Esophagus muscularis mucosa (tissue), 4 donors: Measurements from ENCODE around the gene NRXN3. TPM values are rescaled to one million over a fixed set of nuclear protein-coding genes. Genes with fewer than 3 reads are reported as not detected.
A peak's percentile ranks its signal among the peaks of the same experiment; 100 is the strongest.

ENCODE experiments used
- DNase-seq: peaks from one replicate; pipeline ENCODE4 v3.0.0-alpha.2; 2017; ENCODE audit errors: extremely low spot score
- H3K27ac ChIP-seq, 4 donors: fragments of 200-600 bp; sonication (generic); replicated peaks in 1 of 4; 1 replicate in 3 of 4; 2 replicates in 1 of 4; pipeline ENCODE4 v1.5.1; 2016 to 2019; ENCODE audit warnings: mild to moderate bottlenecking in 1 of 4
- H3K27me3 ChIP-seq, 4 donors: fragments of 200-600 bp; sonication (generic); one replicate each; pipeline versions ENCODE4 v1.5.1 to v1.6.0; 2016 to 2019
- H3K36me3 ChIP-seq, 4 donors: fragments of 200-600 bp; sonication (generic); one replicate each; pipeline ENCODE4 v1.5.1; 2016 to 2019
- H3K4me1 ChIP-seq, 4 donors: fragments of 200-600 bp; sonication (generic); one replicate each; pipeline ENCODE4 v1.5.1; 2016 to 2019
- H3K4me3 ChIP-seq, 4 donors: fragments of 200-600 bp; sonication (generic); 1 replicate in 2 of 4; 2 replicates in 2 of 4; pipeline ENCODE4 v1.5.1; 2016 to 2019; ENCODE audit warnings: mild to moderate bottlenecking in 4 of 4, moderate library complexity in 1 of 4
- H3K9me3 ChIP-seq, 4 donors: fragments of 200-600 bp; sonication (generic); 1 replicate in 3 of 4; 2 replicates in 1 of 4; pipeline ENCODE4 v1.5.1; 2016 to 2019
- EP300 ChIP-seq: sonication (generic); formaldehyde crosslinking; IDR thresholded peaks from one replicate; pipeline ENCODE4 v1.6.1; 2017; ENCODE audit warnings: antibody characterized with exemption
- POLR2A ChIP-seq: fragments of 450-650 bp; IDR thresholded peaks from one replicate; pipeline ENCODE4 v1.6.1; 2017; ENCODE audit warnings: antibody characterized with exemption, moderate library complexity, mild to moderate bottlenecking, low read depth
- POLR2AphosphoS5 ChIP-seq, 2 donors: sonication (generic); formaldehyde crosslinking; IDR thresholded peaks; one replicate each; pipeline ENCODE4 v1.6.1; 2017; ENCODE audit warnings: antibody characterized with exemption in 2 of 2
- WGBS: methylation state at CpG from one replicate; pipeline ENCODE4 v1.1.5; 2018; 5-methylcytosine and 5-hydroxymethylcytosine counted together
- intact Hi-C: fragments of 100-400 bp; cut with DNase I; formaldehyde crosslinking; loops from one replicate; pipeline ENCODE4 v1.15.1; 2023
- total RNA-seq, 4 donors: library from RNA; depleted of rRNA; stranded (reverse); fragments of >200 nt; gene quantifications; one replicate each; pipeline versions ENCODE4 v1.1.0 to v1.2.1, GENCODE V29; 2016
- TF ChIP-seq, protein P1 (sequence below), 3 experiments: fragments of 200-600 bp in 2 of 3; fragments of 450-650 bp in 1 of 3; sonication (generic) in 2 of 3; IDR thresholded peaks; one replicate each; pipeline ENCODE4 v1.5.1; 2017 to 2019; ENCODE audit warnings: antibody characterized with exemption in 3 of 3, mild to moderate bottlenecking in 2 of 3, moderate library complexity in 1 of 3

Gene NRXN3
- total RNA-seq, 4 donors from 2014 or later, result 71.1 to 159 (median 122) TPM

DNA sequence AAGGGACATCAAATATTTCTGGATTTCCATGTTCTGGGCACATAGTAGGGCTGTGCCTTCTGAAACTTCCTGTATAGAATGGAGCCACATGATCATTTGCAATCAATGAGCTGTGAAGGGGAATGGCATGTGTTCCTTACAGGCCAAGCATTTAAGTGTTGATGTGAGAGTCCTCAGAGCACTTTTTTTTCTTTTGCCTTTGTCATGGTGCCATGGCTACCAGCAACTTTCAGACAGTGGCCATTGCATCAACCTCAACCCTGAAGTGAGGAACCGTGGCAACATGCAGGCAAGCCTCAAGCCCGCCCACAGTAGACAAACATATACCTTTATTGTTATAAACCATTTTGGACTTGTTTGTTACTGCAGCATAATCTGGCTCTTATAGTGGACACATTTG, 948.1 kb downstream of the NRXN3 start:
- H3K4me3 ChIP-seq, result no peak overlapping the region
- TF ChIP-seq POLR2A (no peak), POLR2AphosphoS5 (IDR thresholded peaks at IDR 0.05) (no peak), EP300 (no peak)
- TF ChIP-seq, protein P1, sequence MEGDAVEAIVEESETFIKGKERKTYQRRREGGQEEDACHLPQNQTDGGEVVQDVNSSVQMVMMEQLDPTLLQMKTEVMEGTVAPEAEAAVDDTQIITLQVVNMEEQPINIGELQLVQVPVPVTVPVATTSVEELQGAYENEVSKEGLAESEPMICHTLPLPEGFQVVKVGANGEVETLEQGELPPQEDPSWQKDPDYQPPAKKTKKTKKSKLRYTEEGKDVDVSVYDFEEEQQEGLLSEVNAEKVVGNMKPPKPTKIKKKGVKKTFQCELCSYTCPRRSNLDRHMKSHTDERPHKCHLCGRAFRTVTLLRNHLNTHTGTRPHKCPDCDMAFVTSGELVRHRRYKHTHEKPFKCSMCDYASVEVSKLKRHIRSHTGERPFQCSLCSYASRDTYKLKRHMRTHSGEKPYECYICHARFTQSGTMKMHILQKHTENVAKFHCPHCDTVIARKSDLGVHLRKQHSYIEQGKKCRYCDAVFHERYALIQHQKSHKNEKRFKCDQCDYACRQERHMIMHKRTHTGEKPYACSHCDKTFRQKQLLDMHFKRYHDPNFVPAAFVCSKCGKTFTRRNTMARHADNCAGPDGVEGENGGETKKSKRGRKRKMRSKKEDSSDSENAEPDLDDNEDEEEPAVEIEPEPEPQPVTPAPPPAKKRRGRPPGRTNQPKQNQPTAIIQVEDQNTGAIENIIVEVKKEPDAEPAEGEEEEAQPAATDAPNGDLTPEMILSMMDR (IDR thresholded peaks at IDR 0.05), result no peak
- 85% methylated on average over 2 of the region's 2 CpGs for WGBS

DNA sequence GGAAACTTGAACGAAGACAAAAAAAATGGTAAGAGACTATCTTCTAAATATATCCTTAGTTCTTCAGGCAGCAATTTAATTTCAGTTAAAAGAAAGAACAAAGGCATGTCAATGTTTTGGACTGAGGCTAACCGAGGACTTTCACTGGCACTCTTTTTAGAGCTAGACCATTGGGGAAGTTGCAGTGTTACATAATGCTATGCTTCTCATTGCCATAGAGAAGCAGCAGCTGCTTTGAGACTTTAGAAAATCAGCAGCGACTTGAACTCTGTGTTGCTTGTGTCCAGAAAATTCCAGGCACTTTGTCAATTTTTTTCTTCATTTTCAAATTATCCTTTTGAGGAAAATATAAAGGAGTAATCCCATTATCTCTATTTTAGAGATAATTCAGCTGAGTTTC, 964.2 kb downstream of the NRXN3 start:
- WGBS, result 26% methylated on average over 3 of the region's 3 CpGs
- Histone ChIP-seq H3K4me3 (no peak overlapping the region), H3K36me3 (no peaks in the 10 kb centered on the region), H3K27ac (peak overlapping the region in 2 of 4 donors; percentile 12 to 36), H3K4me1 (peaks cover 0 to 14% (median 11%) of the 10 kb centered on the region in 4 donors), H3K9me3 (peaks cover 0 to 8% (median 2%) of the 10 kb centered on the region in 4 donors), H3K27me3 (no peaks in the 10 kb centered on the region)
- TF ChIP-seq EP300 (no peak), POLR2A (no peak), POLR2AphosphoS5 (IDR thresholded peaks at IDR 0.05) (no peak)
- TF ChIP-seq, protein P1 (IDR thresholded peaks at IDR 0.05), result no peak
- no peak for DNase-seq
- intact Hi-C loops, result no loop called here

More for the DNA sequence above, 948.1 kb downstream of the NRXN3 start:
- Histone ChIP-seq H3K36me3 (no peaks in the 10 kb centered on the region), H3K4me1 (peaks cover 0 to 17% (median 15%) of the 10 kb centered on the region in 4 donors), H3K27ac (no peak overlapping the region), H3K27me3 (no peaks in the 10 kb centered on the region), H3K9me3 (no peaks in the 10 kb centered on the region)
- intact Hi-C loops, result loop anchor here (10.0 kb wide), 1 partner anchor 63 kb away; no protein-coding TSS in a partner anchor
- no peak for DNase-seq

DNA sequence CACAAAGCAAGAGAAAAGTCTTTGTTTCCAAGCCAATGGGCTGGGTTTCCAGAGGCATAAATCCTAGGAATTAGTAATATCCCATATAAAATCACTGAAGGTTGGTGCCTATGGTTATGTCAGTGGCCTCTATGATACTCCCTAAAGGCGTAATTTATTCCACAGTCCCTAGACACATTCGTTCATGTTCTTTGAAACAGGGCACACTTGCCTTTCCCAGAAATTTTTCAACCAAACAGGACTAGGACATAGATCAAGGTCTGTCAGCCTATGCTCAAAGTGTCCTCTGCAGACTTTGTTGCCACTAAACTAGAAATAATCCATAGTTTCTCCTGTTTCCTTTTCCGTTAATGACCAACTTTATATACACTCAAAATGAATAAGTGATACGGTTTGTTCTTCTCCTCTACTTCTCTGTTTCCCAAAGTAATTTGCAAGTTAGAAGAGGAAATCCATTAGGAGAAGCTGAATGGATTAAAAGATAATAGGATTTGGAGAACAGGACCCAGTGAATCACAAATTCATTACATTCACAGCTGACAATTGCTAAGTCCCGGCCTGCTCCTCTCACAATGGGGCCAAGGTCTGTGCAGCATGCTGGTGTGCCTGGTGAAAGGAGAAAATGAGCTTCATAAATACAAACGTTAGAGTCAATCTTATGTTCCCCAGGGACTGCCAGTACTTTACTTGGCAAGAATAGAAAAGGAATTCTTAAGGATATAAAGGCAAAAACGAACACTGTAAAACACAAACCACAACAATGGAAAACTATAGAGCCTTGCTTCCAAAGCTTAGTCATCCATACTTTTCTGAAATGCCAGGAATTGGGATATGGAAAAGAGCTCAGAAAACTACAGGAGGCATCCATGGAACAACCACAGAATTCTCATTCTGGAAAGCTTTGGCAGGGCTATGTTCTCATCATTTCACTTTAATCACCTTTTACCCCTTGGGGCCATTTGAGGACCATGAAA, 966.2 kb downstream of the NRXN3 start:
- Histone ChIP-seq H3K36me3 (no peaks in the 10 kb centered on the region), H3K4me1 (peaks cover 0 to 14% (median 11%) of the 10 kb centered on the region in 4 donors), H3K4me3 (no peak overlapping the region), H3K27me3 (no peaks in the 10 kb centered on the region), H3K9me3 (peaks cover 0 to 7% (median 2%) of the 10 kb centered on the region in 4 donors), H3K27ac (no peak overlapping the region)
- DNase-seq, result no peak
- WGBS, result 80% methylated on average over 7 of the region's 7 CpGs
- TF ChIP-seq EP300, result no peak
- TF ChIP-seq POLR2A, result no peak
- TF ChIP-seq, protein P1 (IDR thresholded peaks at IDR 0.05), result no peak
- no peak for TF ChIP-seq POLR2AphosphoS5 (IDR thresholded peaks at IDR 0.05)
- intact Hi-C loops, result no loop called here

DNA sequence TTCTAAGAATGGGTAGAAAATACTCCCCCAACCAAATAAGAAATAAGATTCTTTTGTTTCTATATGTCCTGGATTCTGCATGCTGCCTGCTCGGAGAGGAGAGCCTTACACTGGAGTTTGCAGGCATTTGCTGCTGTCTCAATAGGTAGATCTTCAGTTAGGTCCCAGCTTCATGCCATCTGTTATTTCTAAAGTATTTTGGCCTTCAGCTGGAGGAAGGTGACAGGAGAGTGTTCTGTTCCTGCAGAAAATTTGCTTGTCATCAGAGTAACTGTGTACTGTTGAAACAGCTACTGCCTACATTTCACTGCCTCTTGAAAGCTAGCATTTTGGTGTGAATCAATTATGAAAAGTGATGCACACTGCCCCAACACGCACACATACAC, 966.9 kb downstream of the NRXN3 start:
- no peak overlapping the region for H3K27ac ChIP-seq
- intact Hi-C loops, result no loop called here
- peaks cover 0 to under 1% (median 0%) of the 10 kb centered on the region in 4 donors for H3K9me3 ChIP-seq
- H3K4me1 ChIP-seq, result peaks cover 0 to 14% (median 11%) of the 10 kb centered on the region in 4 donors
- H3K27me3 ChIP-seq, result no peaks in the 10 kb centered on the region
- H3K36me3 ChIP-seq, result no peaks in the 10 kb centered on the region
- 96% methylated on average over 2 of the region's 2 CpGs for WGBS
- no peak overlapping the region for H3K4me3 ChIP-seq
- DNase-seq, result no peak
- no peak for TF ChIP-seq POLR2A
- no peak for TF ChIP-seq EP300
- TF ChIP-seq POLR2AphosphoS5 (IDR thresholded peaks at IDR 0.05), result no peak
- TF ChIP-seq, protein P1 (IDR thresholded peaks at IDR 0.05), result no peak
